Lower lobe of right lung (tissue), 2 donors: ENCODE results near the gene LTBP1. TPM values are rescaled to one million over a fixed set of nuclear protein-coding genes. Genes with fewer than 3 reads are reported as not detected.

Experiments used
- ATAC-seq, 2 donors: fragments of 200-7000 bp; cut with Tn5 transposase; one replicate each; pipeline ENCODE4 v1.9.1; 2020 to 2022; ENCODE audit warnings: mild to moderate bottlenecking in 2 of 2, moderate library complexity in 2 of 2
- DNase-seq: peaks from one replicate; pipeline ENCODE4 v3.0.0-alpha.2; 2020
- H3K27ac ChIP-seq: fragments of 200-600 bp; one replicate; pipeline ENCODE4 v1.8.0; 2022
- H3K27me3 ChIP-seq: fragments of 200-600 bp; one replicate; pipeline ENCODE4 v1.8.0; 2022; ENCODE audit warnings: low read depth
- H3K36me3 ChIP-seq: fragments of 200-600 bp; one replicate; pipeline ENCODE4 v1.8.0; 2022; ENCODE audit warnings: mild to moderate bottlenecking
- H3K4me1 ChIP-seq: fragments of 200-600 bp; one replicate; pipeline ENCODE4 v1.8.0; 2022
- H3K4me3 ChIP-seq: fragments of 200-600 bp; one replicate; pipeline ENCODE4 v1.8.0; 2022; ENCODE audit warnings: mild to moderate bottlenecking
- H3K9me3 ChIP-seq: fragments of 200-600 bp; one replicate; pipeline ENCODE4 v1.8.0; 2022
- intact Hi-C: fragments of 100-400 bp; cut with DNase I; formaldehyde crosslinking; loops from one replicate; pipeline ENCODE4 v1.11.0; 2022
- total RNA-seq: library from RNA; stranded (reverse); fragmentation: NEBNext Ultra II Directional; extraction: Animal tissue kit (Norgen Biotek cat#: 25700); gene quantifications from one replicate; pipeline ENCODE4 v1.2.1, GENCODE V29; 2021
- TF ChIP-seq, protein P1 (sequence below): fragments of 200-600 bp; IDR thresholded peaks from one replicate; pipeline ENCODE4 v1.8.0; 2022; ENCODE audit warnings: antibody characterized with exemption, mild to moderate bottlenecking
- donor health status: DM: no; HTN: yes; CAD: no; lungs with severe emphysema.

LTBP1 gene
- total RNA-seq, 1 donor from 2014 or later, result 34.7 TPM

DNA sequence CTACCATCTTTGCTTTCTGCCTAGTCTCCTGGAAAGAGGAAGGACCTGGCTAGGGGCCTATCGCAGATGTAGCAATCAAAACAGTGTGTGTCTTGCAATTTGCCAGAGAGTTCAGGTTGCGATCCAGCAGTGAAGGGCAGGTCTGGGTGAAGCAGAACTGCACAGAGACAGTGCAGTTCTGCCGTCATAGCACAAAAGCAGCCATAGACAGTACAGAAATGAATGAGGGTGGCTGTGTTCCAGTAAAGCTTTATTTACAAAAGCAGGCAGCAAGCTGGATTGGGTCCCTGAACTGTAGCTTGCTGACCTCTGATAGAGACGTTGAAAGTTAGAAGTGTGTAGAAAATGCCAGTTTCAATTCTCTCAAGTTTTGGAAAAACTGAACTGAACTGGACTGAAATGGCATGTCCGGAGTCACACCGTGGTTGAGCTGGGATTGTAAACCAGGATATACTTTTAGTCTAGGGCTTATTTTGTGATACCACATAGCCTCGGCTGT is 186.8 kb downstream of the LTBP1 start:
- Histone ChIP-seq H3K4me1 (peaks cover 16% of the 10 kb centered on the region), H3K4me3 (no peak overlapping the region), H3K27ac (peak overlapping the region; percentile 79), H3K27me3 (no peaks in the 10 kb centered on the region), H3K9me3 (no peaks in the 10 kb centered on the region), H3K36me3 (no peaks in the 10 kb centered on the region)
- TF ChIP-seq, protein P1, sequence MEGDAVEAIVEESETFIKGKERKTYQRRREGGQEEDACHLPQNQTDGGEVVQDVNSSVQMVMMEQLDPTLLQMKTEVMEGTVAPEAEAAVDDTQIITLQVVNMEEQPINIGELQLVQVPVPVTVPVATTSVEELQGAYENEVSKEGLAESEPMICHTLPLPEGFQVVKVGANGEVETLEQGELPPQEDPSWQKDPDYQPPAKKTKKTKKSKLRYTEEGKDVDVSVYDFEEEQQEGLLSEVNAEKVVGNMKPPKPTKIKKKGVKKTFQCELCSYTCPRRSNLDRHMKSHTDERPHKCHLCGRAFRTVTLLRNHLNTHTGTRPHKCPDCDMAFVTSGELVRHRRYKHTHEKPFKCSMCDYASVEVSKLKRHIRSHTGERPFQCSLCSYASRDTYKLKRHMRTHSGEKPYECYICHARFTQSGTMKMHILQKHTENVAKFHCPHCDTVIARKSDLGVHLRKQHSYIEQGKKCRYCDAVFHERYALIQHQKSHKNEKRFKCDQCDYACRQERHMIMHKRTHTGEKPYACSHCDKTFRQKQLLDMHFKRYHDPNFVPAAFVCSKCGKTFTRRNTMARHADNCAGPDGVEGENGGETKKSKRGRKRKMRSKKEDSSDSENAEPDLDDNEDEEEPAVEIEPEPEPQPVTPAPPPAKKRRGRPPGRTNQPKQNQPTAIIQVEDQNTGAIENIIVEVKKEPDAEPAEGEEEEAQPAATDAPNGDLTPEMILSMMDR, result no peak
- intact Hi-C loops, result no loop called here
- DNase-seq (no peak), ATAC-seq (peak; percentile 60 to 65)

DNA sequence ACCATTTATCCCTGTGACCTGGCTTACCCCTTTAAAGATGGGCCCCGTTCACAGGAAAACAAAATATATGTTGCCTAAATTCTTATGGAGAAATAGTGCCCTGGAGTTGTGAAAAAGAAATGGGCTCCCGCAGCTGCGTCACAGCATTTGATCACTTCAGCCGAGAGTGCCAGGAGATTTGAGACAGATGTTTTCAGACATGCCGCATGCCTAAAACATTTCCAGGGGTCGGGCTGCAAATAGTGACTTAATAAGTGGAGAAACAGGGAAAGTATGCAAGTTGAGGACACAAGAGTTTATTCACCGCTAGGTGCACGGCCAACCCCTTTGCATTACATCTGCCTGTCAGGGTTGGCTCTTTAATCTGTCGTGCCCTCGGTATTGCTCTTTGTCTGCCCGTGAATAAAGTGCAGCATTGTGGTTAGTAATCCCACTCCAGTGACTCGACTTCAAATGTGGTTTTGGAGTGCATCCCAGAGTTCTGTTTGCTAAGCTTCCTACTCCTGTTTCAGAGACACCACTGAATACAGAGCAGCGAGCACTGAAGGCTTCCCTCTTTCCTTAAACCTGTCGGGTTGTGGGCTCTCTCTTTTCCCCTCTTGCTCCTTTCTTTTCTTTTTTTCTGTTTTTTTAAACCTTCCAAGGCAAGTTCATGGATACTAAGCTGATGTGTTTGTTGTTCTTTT is 187.5 kb downstream of the LTBP1 start:
- TF ChIP-seq, protein P1, result no peak
- H3K4me3 ChIP-seq, result peak overlapping the region; percentile 33
- H3K27ac ChIP-seq, result peak overlapping the region; percentile 79
- peak; percentile 71 to 77 for ATAC-seq
- DNase-seq, result no peak
- intact Hi-C loops, result no loop called here
- H3K27me3 ChIP-seq, result no peaks in the 10 kb centered on the region
- H3K4me1 ChIP-seq, result peaks cover 16% of the 10 kb centered on the region
- H3K36me3 ChIP-seq, result no peaks in the 10 kb centered on the region
- no peaks in the 10 kb centered on the region for H3K9me3 ChIP-seq

DNA sequence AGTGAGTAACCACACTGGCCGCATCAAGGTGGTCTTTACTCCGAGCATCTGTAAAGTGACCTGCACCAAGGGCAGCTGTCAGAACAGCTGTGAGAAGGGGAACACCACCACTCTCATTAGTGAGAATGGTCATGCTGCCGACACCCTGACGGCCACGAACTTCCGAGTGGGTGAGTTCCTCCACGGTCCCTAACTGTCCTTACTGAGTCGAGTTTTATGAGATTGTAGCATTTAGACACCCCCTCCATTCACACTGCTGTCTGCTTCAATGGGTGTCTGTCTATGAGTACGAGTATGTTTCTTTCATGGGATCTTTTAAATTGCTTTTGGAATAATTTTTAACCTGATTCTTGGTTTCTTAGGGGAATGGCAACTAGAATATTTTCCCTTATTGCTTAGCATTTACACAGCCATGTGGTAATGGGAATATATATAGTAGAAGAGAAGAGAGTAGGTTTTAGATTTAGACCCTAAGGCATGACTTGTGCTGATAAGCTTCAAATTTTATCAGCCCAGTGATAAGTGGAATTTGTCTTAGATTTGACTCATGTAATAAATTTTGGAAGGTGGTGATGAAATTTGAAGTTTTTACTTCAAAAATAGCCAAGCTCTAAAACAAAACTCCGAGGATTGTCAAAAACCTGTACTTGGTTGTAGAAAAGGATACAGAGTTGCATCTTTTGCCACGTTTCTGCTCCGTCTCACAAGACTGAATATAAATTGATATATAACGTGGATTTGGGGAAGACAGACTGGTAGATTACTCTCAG is 188.2 kb downstream of the LTBP1 start:
- Histone ChIP-seq H3K27me3 (no peaks in the 10 kb centered on the region), H3K4me3 (peak overlapping the region; percentile 33), H3K36me3 (no peaks in the 10 kb centered on the region), H3K4me1 (peaks cover 16% of the 10 kb centered on the region), H3K9me3 (no peaks in the 10 kb centered on the region), H3K27ac (peak overlapping the region; percentile 79)
- intact Hi-C loops, result no loop called here
- DNase-seq (no peak), ATAC-seq (peak; percentile 40)
- TF ChIP-seq, protein P1, result no peak

DNA sequence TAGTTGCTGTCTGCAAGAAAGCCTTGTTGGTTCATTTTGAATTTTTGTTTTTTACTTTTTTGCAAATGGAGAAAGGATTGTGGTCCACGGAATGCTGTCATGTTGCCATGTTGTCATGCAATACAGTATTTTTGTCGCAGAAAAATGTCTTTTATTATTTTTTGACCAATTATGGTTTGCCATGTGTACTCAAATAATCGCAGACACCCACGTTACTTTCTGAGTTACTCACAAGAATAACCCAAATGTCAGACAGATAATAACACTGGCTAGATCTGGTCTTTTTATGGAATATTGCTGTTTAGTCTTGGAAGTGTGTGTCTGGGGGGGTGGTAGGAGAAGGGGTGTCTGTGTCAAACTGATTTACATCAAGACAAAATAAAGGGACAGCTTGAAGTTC is 188.9 kb downstream of the LTBP1 start:
- peak overlapping the region; percentile 33 for H3K4me3 ChIP-seq
- no peak for ATAC-seq
- H3K4me1 ChIP-seq, result peaks cover 16% of the 10 kb centered on the region

DNA sequence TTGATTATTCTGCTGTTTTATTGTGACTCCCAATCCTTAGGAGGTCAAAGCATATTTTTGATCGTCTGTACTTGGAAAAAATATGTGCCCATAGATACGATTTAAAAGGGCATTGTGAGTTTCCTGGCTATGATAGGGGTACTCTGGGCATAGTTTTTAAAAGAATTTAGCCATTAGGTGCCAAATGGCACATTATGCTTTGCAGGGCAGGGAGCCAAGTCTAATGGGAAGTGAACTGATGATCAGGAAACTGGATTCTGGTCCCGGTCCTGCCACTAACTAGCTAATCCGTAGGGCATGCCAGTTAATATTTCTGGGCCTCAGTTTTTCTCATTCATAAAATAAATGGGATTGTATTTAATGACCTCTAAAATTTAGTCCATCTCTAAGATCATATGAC is 189.3 kb downstream of the LTBP1 start:
- ATAC-seq, result no peak
- Histone ChIP-seq H3K4me3 (peak overlapping the region; percentile 33), H3K27me3 (no peaks in the 10 kb centered on the region), H3K9me3 (no peaks in the 10 kb centered on the region), H3K4me1 (peaks cover 16% of the 10 kb centered on the region), H3K27ac (peak overlapping the region; percentile 79), H3K36me3 (no peaks in the 10 kb centered on the region)
- TF ChIP-seq, protein P1, result no peak
- intact Hi-C loops, result no loop called here
- DNase-seq, result no peak

More for the DNA sequence above, 188.9 kb downstream of the LTBP1 start:
- no peak for DNase-seq
- TF ChIP-seq, protein P1, result no peak
- Histone ChIP-seq H3K27ac (peak overlapping the region; percentile 79), H3K9me3 (no peaks in the 10 kb centered on the region), H3K36me3 (no peaks in the 10 kb centered on the region), H3K27me3 (no peaks in the 10 kb centered on the region)
- intact Hi-C loops, result no loop called here
